Keratinocyte (primary cell): ENCODE data around the gene NRROS.

Experiments used
- CTCF ChIP-seq, 3 experiments: IDR thresholded peaks in 1 of 3; conservative IDR thresholded peaks in 1 of 3; optimal IDR thresholded peaks in 1 of 3; 2 replicates in 2 of 3; 3 replicates in 1 of 3; pipeline versions ENCODE3 to v1.5.1; 2011; ENCODE audit warnings: low read length in 3 of 3, mild to moderate bottlenecking in 3 of 3, moderate library complexity in 2 of 3, control low read depth in 1 of 3, inconsistent platforms in 1 of 3; ENCODE audit not compliant: insufficient read depth in 2 of 3; ENCODE audit errors: extremely low read depth in 1 of 3
- EZH2 ChIP-seq: IDR thresholded peaks from one replicate; pipeline ENCODE4 v1.6.1; 2012; ENCODE audit warnings: inconsistent platforms, mild to moderate bottlenecking, low read length, moderate library complexity

- TF ChIP-seq CTCF (optimal IDR thresholded peaks at IDR 0.05 in 1 of 3, IDR thresholded peaks at IDR 0.05 in 1 of 3, conservative IDR thresholded peaks at IDR 0.05 in 1 of 3; ENCODE audit: extremely low read depth in 1 of 3, insufficient read depth in 2 of 3, low read length in 3 of 3): no peak
- TF ChIP-seq EZH2: no peak
Observed at GRCh38 chr3:196603683-196604082, 35.8 kb upstream of the NRROS start.
